Activated CD8-positive, alpha-beta memory T cell treated with anti-CD3 and anti-CD28 coated beads, Interleukin-2, amount 50 U/mL, for 24 hours (primary cell): ENCODE data around the gene KCND3.

Source experiments
- DNase-seq: peaks from one replicate; pipeline ENCODE4 v3.0.0-alpha.2; 2020; ENCODE audit errors: extremely low read depth

The KCND3 gene

DNA sequence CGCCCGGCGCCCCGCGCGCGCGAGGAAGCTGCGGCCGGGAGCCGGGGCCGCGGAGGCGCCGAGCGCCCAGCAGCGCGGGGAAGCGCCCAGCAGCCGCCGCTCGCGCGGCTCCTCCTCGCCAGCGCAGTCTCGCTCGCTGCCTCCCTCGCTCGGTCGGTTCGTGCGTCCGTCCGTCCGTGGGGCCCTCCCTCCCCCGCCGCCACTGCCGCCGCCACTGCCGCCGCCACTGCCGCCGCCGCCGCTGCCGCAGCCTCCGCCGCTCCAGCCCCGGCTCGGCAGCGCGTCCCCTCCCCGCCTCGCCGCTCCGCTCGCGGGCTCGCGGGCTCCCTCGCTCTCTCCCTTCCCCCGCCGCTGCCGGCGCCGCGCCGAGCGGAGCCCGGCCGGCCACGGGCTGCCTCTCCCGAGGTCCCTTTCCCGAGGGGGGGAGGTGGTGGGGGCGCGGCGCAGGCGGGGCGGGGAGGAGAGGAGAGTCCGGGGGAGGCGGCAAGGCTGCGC, at the start of gene KCND3:
Gene KCND3 (minus strand): TSS at position 138 of the 495 bp plus-strand sequence.
- no peak for DNase-seq

DNA sequence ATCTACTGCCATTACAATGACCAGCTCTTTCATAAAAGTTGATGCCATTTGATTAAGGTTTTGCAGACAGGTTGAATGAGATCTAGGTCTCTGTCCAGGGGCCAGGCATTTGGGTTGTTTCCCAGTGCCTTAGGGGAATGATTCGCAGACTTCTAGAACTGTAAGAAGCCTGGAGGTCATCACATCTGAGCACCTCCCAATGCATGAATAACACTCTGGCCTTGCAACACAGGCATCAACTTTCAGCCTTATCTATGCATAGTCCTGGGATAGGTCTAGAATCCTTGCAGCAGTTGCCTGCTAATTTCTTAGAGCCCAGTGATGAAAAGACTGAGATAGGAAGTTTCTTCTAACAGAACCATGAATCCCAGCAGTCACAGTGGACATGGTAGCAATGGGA, 44.8 kb upstream of the KCND3 start:
- DNase-seq, result no peak

DNA sequence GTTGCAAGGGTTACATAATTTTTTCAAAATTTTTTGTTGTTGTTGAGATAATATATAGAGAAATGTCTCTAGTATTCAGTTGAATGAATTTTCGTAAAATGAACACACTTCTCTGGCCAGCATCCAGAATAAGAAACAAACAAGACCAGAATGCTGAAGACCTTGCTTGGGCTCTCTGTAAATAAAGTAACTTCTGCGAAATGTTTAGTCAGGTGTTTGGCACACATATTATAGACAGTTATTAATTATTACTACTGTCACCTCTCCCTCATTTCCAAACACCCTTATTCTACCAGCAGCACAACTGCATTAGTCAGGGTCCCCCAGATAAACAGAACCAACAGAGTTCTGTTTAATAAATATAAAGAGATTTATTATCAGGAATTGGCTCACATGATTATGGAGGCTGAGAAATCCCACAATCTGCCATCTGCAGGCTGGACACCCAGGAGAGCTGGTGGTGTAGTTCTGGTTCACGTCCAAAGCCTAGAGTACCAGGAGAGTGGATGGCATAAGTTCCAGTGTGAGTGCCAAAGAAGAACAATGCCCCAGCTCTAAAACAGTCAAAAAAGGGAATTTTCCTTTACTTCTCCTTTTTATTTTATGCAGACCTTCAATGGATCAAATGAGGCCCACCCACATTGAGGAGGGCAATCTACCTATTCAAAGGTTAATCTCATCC, 44.1 kb upstream of the KCND3 start:
- no peak for DNase-seq

DNA sequence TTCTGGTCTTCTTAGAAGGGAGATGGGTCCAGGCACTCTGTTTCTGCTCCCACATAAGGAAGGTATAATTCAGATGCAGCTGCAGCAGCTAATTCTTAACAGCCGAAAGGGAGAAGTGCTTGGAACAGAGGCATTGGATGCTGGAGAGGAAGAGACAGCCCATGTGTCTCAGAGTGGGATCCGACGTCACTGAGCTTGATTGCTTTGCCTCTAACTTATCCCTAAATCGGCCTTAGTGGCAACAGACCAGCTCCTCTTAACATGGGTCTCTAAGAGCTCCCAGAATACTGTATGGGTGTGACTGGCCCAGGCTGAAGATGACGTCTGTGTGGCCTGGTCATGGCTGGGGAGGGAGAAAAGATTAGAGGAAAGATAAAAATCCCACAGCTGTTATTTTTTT, 40.7 kb upstream of the KCND3 start:
- no peak for DNase-seq

- no peak for DNase-seq
These were observed 38.2 kb upstream of the KCND3 start for GRCh38 chr1:112027696-112028095.

DNA sequence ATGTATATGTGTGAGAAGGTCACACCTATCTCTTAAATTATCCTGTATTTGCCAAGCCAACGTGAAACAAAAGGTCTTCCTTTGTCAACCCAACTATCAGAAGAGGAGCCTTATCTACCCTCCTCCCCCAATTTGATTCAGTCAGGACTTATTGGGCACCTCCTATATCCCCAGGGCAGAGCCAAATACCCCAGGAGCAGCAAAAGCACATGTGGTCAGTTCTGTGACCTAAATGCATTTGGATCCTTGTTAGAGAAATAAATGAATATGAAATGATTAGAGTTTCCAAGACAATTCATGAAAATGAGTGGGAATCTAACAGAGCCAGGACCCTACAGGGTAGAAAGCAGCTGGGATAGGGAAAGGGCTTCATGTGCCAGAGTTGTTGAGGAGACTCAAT, 37.0 kb upstream of the KCND3 start:
- no peak for DNase-seq

- DNase-seq, result no peak
These were observed 36.5 kb upstream of the KCND3 start for GRCh38 chr1:112026016-112026415.

- DNase-seq, result no peak
These were observed 31.8 kb upstream of the KCND3 start for GRCh38 chr1:112021263-112021662.

- DNase-seq, result no peak
These were observed 27.7 kb upstream of the KCND3 start for GRCh38 chr1:112017183-112017582.

- no peak for DNase-seq
These were observed 23.4 kb upstream of the KCND3 start for GRCh38 chr1:112012823-112013222.

- no peak for DNase-seq
These were observed 21.7 kb upstream of the KCND3 start for GRCh38 chr1:112011202-112011601.

- DNase-seq, result no peak
These were observed 17.7 kb upstream of the KCND3 start for GRCh38 chr1:112007169-112007568.

- no peak for DNase-seq
These were observed 17.1 kb upstream of the KCND3 start for GRCh38 chr1:112006416-112007025.

- DNase-seq, result no peak
These were observed 14.6 kb upstream of the KCND3 start for GRCh38 chr1:112004076-112004475.

DNA sequence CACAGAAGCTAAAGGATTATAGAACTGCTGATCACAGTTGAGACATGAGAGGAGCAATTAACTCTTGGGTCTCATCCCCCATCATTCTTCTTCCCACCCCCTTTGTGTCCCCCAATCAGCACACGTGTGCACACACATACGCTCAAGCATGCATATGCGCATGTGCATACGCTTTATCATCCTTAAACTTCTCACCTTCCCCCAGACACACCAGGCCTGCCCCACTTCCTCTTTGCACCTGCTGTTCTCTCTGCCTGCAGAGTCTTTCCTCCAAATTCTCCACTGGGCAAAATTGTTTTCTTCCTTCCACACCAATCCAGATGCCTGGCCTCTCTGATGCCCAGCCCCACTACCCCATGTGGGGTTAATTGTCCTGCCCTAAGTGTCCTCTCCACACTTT, 13.0 kb upstream of the KCND3 start:
- no peak for DNase-seq

DNA sequence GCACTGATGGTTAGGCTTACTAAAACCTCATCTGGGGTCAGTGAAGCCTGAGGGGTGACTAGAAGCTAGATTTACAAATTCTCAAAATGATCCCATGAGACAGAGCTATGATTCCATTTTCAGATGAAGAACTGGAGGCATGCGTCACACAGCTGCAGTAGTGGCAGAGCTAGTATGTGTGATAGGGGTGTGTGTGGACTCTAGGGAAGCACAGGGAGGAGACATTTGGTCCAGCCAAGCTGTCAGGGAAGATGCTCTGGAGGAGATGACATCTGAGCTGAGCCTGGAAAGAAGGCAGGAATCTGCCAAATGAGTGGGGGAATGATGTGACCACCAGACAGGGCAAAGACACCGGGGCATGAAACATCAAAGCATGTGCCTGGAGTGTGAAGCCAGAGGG, 12.0 kb upstream of the KCND3 start:
- DNase-seq, result no peak

- DNase-seq, result no peak
These were observed 10.6 kb upstream of the KCND3 start for GRCh38 chr1:112000048-112000447.

GRCh38 chr1:111998332-111998731, 8.9 kb upstream of the KCND3 start:
- no peak for DNase-seq

DNA sequence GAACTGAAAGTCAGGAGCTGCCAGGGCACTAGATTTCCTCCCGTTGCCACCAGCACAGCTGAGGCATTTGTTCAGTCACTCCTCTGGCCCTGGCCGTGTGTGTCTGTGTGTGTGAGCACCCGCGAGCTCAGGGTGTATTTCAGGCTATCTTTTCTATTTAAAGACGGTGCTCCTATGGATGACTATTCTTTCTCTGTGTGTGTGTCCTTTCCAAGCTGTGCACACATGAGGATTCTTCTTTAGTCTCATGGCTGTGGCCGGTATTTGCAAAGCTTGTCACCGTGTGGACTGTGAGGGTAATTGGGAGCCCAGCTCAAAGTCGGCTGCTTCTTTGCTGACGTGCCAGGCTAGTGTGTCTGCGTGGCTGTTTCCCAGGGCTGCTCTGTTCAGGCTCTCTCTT, 3.0 kb upstream of the KCND3 start:
- DNase-seq, result no peak

- no peak for DNase-seq
These were observed 1.6 kb upstream of the KCND3 start for GRCh38 chr1:111990878-111991718.

GRCh38 chr1:111990026-111990877, 784 bp upstream of the KCND3 start:
- no peak for DNase-seq
